Panc1 (cell line): Measurements from ENCODE around the gene DMBT1.

Experiments
- CTCF ChIP-seq: fragments of 450-650 bp; IDR thresholded peaks from 2 replicates; pipeline ENCODE4 v1.5.1; 2017; ENCODE audit warnings: mild to moderate bottlenecking
- POLR2AphosphoS5 ChIP-seq: IDR thresholded peaks from 2 replicates; pipeline ENCODE4 v1.6.1; 2012; ENCODE audit warnings: mild to moderate bottlenecking, low read depth, low read length, moderate library complexity
- REST ChIP-seq, 2 experiments: IDR thresholded peaks; 2 replicates each; pipeline ENCODE4 v1.6.1; 2011 to 2012; ENCODE audit warnings: low read depth in 2 of 2, control low read depth in 1 of 2, low read length in 1 of 2, mild to moderate bottlenecking in 1 of 2, moderate library complexity in 1 of 2; ENCODE audit not compliant: insufficient read depth in 1 of 2
- SIN3A ChIP-seq: IDR thresholded peaks from 2 replicates; pipeline ENCODE4 v1.6.1; 2012; ENCODE audit warnings: low read depth, mild to moderate bottlenecking, low read length, moderate library complexity, borderline replicate concordance; ENCODE audit not compliant: insufficient read depth
- TCF7L2 ChIP-seq: IDR thresholded peaks from 2 replicates; pipeline ENCODE4 v1.6.1; 2011; ENCODE audit warnings: mild to moderate bottlenecking, low read depth, low read length, inconsistent platforms

GRCh38 chr10:122519144-122519543 lies 41.4 kb upstream of the DMBT1 start:
- TF ChIP-seq CTCF = no peak
- no peak for TF ChIP-seq SIN3A
- TF ChIP-seq POLR2AphosphoS5 = no peak
- TF ChIP-seq REST (IDR thresholded peaks at IDR 0.05; ENCODE audit: insufficient read depth in 1 of 2, low read depth in 2 of 2, low read length in 1 of 2) = no peak
- no peak for TF ChIP-seq TCF7L2
